Measurements from ENCODE around the gene CDK5R1. TPM values are rescaled to one million over a fixed set of nuclear protein-coding genes. Genes with fewer than 3 reads are reported as not detected.

The CDK5R1 gene
- total RNA-seq, 2 donors from 2014 or later: 0.93 to 1.3 TPM

- intact Hi-C loops (cut with DNase I): loop anchor here (5.0 to 10.0 kb wide), 2 partner anchors 265 to 743 kb away; no protein-coding TSS in a partner anchor
- DNase-seq (ENCODE audit: low spot score): no peak
Measured at GRCh38 chr17:32489320-32490100, 2.7 kb downstream of the CDK5R1 start.

- DNase-seq (ENCODE audit: low spot score): no peak
- intact Hi-C loops (cut with DNase I): no loop called here
Measured at GRCh38 chr17:32490101-32490482, 3.3 kb downstream of the CDK5R1 start.

- intact Hi-C loops (cut with DNase I): no loop called here
- DNase-seq (ENCODE audit: low spot score): no peak
Measured at GRCh38 chr17:32491371-32492263, 4.8 kb downstream of the CDK5R1 start.

GRCh38 chr17:32492264-32492589 is 5.4 kb downstream of the CDK5R1 start:
- intact Hi-C loops (cut with DNase I): no loop called here

GRCh38 chr17:32492648-32493289 is 6.0 kb downstream of the CDK5R1 start:
- intact Hi-C loops (cut with DNase I): no loop called here
- no peak for DNase-seq (ENCODE audit: low spot score)

More at GRCh38 chr17:32492264-32492589, 5.4 kb downstream of the CDK5R1 start:
- no peak for DNase-seq (ENCODE audit: low spot score)

GRCh38 chr17:32493571-32493970 is 6.8 kb downstream of the CDK5R1 start:
- no peak for DNase-seq (ENCODE audit: low spot score)
- intact Hi-C loops (cut with DNase I): no loop called here

- intact Hi-C loops (cut with DNase I): no loop called here
- no peak for DNase-seq (ENCODE audit: low spot score)
Measured at GRCh38 chr17:32493976-32494513, 7.3 kb downstream of the CDK5R1 start.

- intact Hi-C loops (cut with DNase I): no loop called here
- DNase-seq (ENCODE audit: low spot score): no peak
Measured at GRCh38 chr17:32494621-32495358, 8.0 kb downstream of the CDK5R1 start.

GRCh38 chr17:32495359-32496231 is 8.8 kb downstream of the CDK5R1 start:
- intact Hi-C loops (cut with DNase I): no loop called here
- DNase-seq (ENCODE audit: low spot score): peak; percentile 82

- DNase-seq (ENCODE audit: low spot score): no peak
- intact Hi-C loops (cut with DNase I): no loop called here
Measured at GRCh38 chr17:32496395-32497073, 9.7 kb downstream of the CDK5R1 start.

- intact Hi-C loops (cut with DNase I): no loop called here
- no peak for DNase-seq (ENCODE audit: low spot score)
Measured at GRCh38 chr17:32497431-32498205, 10.8 kb downstream of the CDK5R1 start.

- no peak for DNase-seq (ENCODE audit: low spot score)
- intact Hi-C loops (cut with DNase I): no loop called here
Measured at GRCh38 chr17:32498391-32498790, 11.6 kb downstream of the CDK5R1 start.

GRCh38 chr17:32502013-32502412 is 15.2 kb downstream of the CDK5R1 start:
- no peak for DNase-seq (ENCODE audit: low spot score)
- intact Hi-C loops (cut with DNase I): no loop called here

GRCh38 chr17:32502710-32503109 is 15.9 kb downstream of the CDK5R1 start:
- no peak for DNase-seq (ENCODE audit: low spot score)
- intact Hi-C loops (cut with DNase I): no loop called here

GRCh38 chr17:32503251-32504165 is 16.7 kb downstream of the CDK5R1 start:
- intact Hi-C loops (cut with DNase I): no loop called here
- DNase-seq (ENCODE audit: low spot score): no peak
